Measurements from ENCODE around the gene HCST. TPM values are rescaled to one million over a fixed set of nuclear protein-coding genes. Genes with fewer than 3 reads are reported as not detected.
"Not testable (repeated sequence)": the region's sequence is repeated elsewhere in the genome, so short reads cannot be mapped to it uniquely, and the experiment has no call there.

The HCST gene
- total RNA-seq (2014; rRNA removed): not detected in 2 replicates
- polyA plus RNA-seq (2012): 0.94 TPM

- DNase-seq (ENCODE audit: low read depth): no peak
Observed at GRCh38 chr19:35901854-35902661, at the start of gene HCST. TSS of gene HCST (plus strand) at chr19:35902529. CDS start at chr19:35902594, 65 bp downstream.

GRCh38 chr19:35853038-35853756 is 49.1 kb upstream of the HCST start:
- DNase-seq (ENCODE audit: low read depth): no peak

- DNase-seq (ENCODE audit: low read depth): no peak
Observed at GRCh38 chr19:35856546-35857149, 45.7 kb upstream of the HCST start, which contains the start of gene KIRREL2. TSS of gene KIRREL2 (plus strand) at chr19:35856911. CDS start at chr19:35857120, 209 bp downstream.

GRCh38 chr19:35858311-35858710 is 44.0 kb upstream of the HCST start:
- DNase-seq (ENCODE audit: low read depth): no peak

GRCh38 chr19:35859414-35859813 is 42.9 kb upstream of the HCST start:
- DNase-seq (ENCODE audit: low read depth): no peak

- DNase-seq (ENCODE audit: low read depth): no peak
Observed at GRCh38 chr19:35860436-35860817, 41.9 kb upstream of the HCST start.

GRCh38 chr19:35860818-35861639 is 41.3 kb upstream of the HCST start:
- DNase-seq (ENCODE audit: low read depth): no peak

- no peak for DNase-seq (ENCODE audit: low read depth)
Observed at GRCh38 chr19:35861640-35862160, 40.6 kb upstream of the HCST start.

- DNase-seq (ENCODE audit: low read depth): no peak
Observed at GRCh38 chr19:35862528-35862927, 39.8 kb upstream of the HCST start.

GRCh38 chr19:35863018-35863417 is 39.3 kb upstream of the HCST start:
- no peak for DNase-seq (ENCODE audit: low read depth)

GRCh38 chr19:35868172-35868822 is 34.0 kb upstream of the HCST start, which contains the start of gene APLP1:
TSS of gene APLP1 (plus strand) at chr19:35868574. CDS start at chr19:35868637, 63 bp downstream.
- DNase-seq (ENCODE audit: low read depth): peak; percentile 26

GRCh38 chr19:35868823-35869326 is 33.5 kb upstream of the HCST start:
- no peak for DNase-seq (ENCODE audit: low read depth)

- DNase-seq (ENCODE audit: low read depth): peak; percentile 53
Observed at GRCh38 chr19:35869327-35870123, 32.8 kb upstream of the HCST start.

- not testable (repeated sequence) for DNase-seq (ENCODE audit: low read depth)
Observed at GRCh38 chr19:35870124-35870736, 32.1 kb upstream of the HCST start.

GRCh38 chr19:35870798-35871197 is 31.5 kb upstream of the HCST start:
- no peak for DNase-seq (ENCODE audit: low read depth)

- DNase-seq (ENCODE audit: low read depth): no peak
Observed at GRCh38 chr19:35871611-35872010, 30.7 kb upstream of the HCST start.

GRCh38 chr19:35872180-35872579 is 30.1 kb upstream of the HCST start:
- no peak for DNase-seq (ENCODE audit: low read depth)

- no peak for DNase-seq (ENCODE audit: low read depth)
Observed at GRCh38 chr19:35874392-35874930, 27.9 kb upstream of the HCST start.

- no peak for DNase-seq (ENCODE audit: low read depth)
Observed at GRCh38 chr19:35879068-35879467, 23.3 kb upstream of the HCST start.

All from LHCN-M2 (cell line).